Right lobe of liver (tissue), 6 donors: Measurements from ENCODE around the gene ZNF430. TPM values are rescaled to one million over a fixed set of nuclear protein-coding genes. Genes with fewer than 3 reads are reported as not detected.
A peak's percentile ranks its signal among the peaks of the same experiment; 100 is the strongest.

Experiments
- ATAC-seq, 4 donors: fragments of 200-7000 bp; cut with Tn5 transposase; one replicate each; pipeline ENCODE4 v1.9.1; 2020; ENCODE audit warnings: mild to moderate bottlenecking in 4 of 4, moderate library complexity in 4 of 4
- DNase-seq, 3 donors: peaks; one replicate each; pipeline ENCODE4 v3.0.0-alpha.2; 2020
- H3K27ac ChIP-seq, 3 donors: fragments of 200-600 bp; one replicate each; pipeline ENCODE4 v1.8.0; 2022
- H3K27me3 ChIP-seq, 2 donors: fragments of 200-600 bp; one replicate each; pipeline ENCODE4 v1.8.0; 2022
- H3K36me3 ChIP-seq, 4 donors: fragments of 200-600 bp; sonication (generic) in 1 of 4; one replicate each; pipeline versions ENCODE4 v1.5.1 to v1.8.0; 2017 to 2022; ENCODE audit warnings: control low read depth in 1 of 4
- H3K4me1 ChIP-seq, 4 donors: fragments of 200-600 bp; sonication (generic) in 1 of 4; one replicate each; pipeline versions ENCODE4 v1.5.1 to v1.8.0; 2017 to 2022; ENCODE audit warnings: control low read depth in 1 of 4
- H3K4me3 ChIP-seq, 3 donors: fragments of 200-600 bp; one replicate each; pipeline ENCODE4 v1.8.0; 2022
- H3K9me3 ChIP-seq, 4 donors: fragments of 200-600 bp; sonication (generic) in 1 of 4; one replicate each; pipeline versions ENCODE4 v1.5.1 to v1.8.0; 2017 to 2022; ENCODE audit warnings: control low read depth in 1 of 4
- CTCF ChIP-seq, 4 donors: fragments of 200-600 bp in 3 of 4; fragments of 450-650 bp in 1 of 4; IDR thresholded peaks; one replicate each; pipeline versions ENCODE4 v1.5.1 to v1.8.0; 2016 to 2022; ENCODE audit warnings: antibody characterized with exemption in 4 of 4, mild to moderate bottlenecking in 2 of 4
- POLR2A ChIP-seq: fragments of 450-650 bp; IDR thresholded peaks from one replicate; pipeline ENCODE4 v1.6.1; 2017; ENCODE audit warnings: antibody characterized with exemption, mild to moderate bottlenecking
- WGBS: methylation state at CpG from one replicate; pipeline ENCODE4 v1.1.6; 2018; ENCODE audit warnings: low coverage, low lambda C conversion rate; ENCODE audit not compliant: insufficient coverage; ENCODE audit errors: missing lambda C conversion rate; 5-methylcytosine and 5-hydroxymethylcytosine counted together
- intact Hi-C, 2 donors: fragments of 100-400 bp; cut with DNase I; formaldehyde crosslinking; loops; one replicate each; pipeline versions ENCODE4 v1.11.2 to v1.14.1; 2022
- total RNA-seq, 6 experiments: library from RNA; depleted of rRNA in 2 of 6; stranded (reverse); fragments of >200 nt in 2 of 6; fragmentation: NEBNext Ultra II Directional in 3 of 6; extraction: Animal tissue kit (Norgen Biotek cat#: 25700) in 3 of 6; gene quantifications; one replicate each; pipeline versions ENCODE4 v1.1.0 to v1.2.4, GENCODE V29; 2016 to 2023
- donor health status: DM: no; HTN: yes; CAD: no.
- donor health status: DM: no; HTN: no; CAD: no.
- donor health status: DM: no; HTN: no; CAD: no.
- donor health status: DM: no; HTN: yes; CAD: no.
- donor health status: DM: no; HTN: yes; CAD: no.

The ZNF430 gene
- total RNA-seq, 6 experiments from 2014 or later: 0.44 to 2.2 (median 1.2) TPM

GRCh38 chr19:21052902-21053301 is 32.4 kb downstream of the ZNF430 start:
- Histone ChIP-seq H3K4me3 (no peak overlapping the region), H3K36me3 (peaks cover 0 to 12% (median 5%) of the 10 kb centered on the region in 4 donors), H3K27me3 (no peaks in the 10 kb centered on the region), H3K9me3 (peaks cover 0 to 17% (median 2%) of the 10 kb centered on the region in 4 donors), H3K27ac (no peak overlapping the region), H3K4me1 (no peaks in the 10 kb centered on the region)
- intact Hi-C loops: no loop called here
- TF ChIP-seq CTCF (IDR thresholded peaks at IDR 0.05) (no peak), POLR2A (no peak)
- no peak for DNase-seq
- WGBS: 87% methylated on average over 4 of the region's 5 CpGs
- no peak for ATAC-seq

GRCh38 chr19:21065336-21065735 is 44.9 kb downstream of the ZNF430 start:
- no peaks in the 10 kb centered on the region for H3K36me3 ChIP-seq
- no peak overlapping the region for H3K27ac ChIP-seq
- no peaks in the 10 kb centered on the region for H3K27me3 ChIP-seq
- H3K4me3 ChIP-seq: no peak overlapping the region
- no peak for DNase-seq
- intact Hi-C loops: no loop called here
- H3K4me1 ChIP-seq: no peaks in the 10 kb centered on the region
- H3K9me3 ChIP-seq: peaks cover 0 to 10% (median 2%) of the 10 kb centered on the region in 4 donors
- ATAC-seq: no peak
- TF ChIP-seq CTCF (IDR thresholded peaks at IDR 0.05): no peak
- TF ChIP-seq POLR2A: no peak

GRCh38 chr19:21082011-21082975 is 61.8 kb downstream of the ZNF430 start, which contains the start of gene ZNF714:
Gene ZNF714, plus strand, starts transcription at chr19:21082203. Its CDS starts 16,066 bp downstream, at chr19:21098269.
- H3K27ac ChIP-seq: peak within 1 kb of the TSS in 2 of 3 donors; percentile 14 to 22
- 19% methylated on average over 16 of the region's 38 CpGs for WGBS
- intact Hi-C loops: no loop called here
- TF ChIP-seq POLR2A (no peak), CTCF (IDR thresholded peaks at IDR 0.05) (no peak)
- ATAC-seq (peak; percentile 78 to 100 (median 98)), DNase-seq (peak; percentile 79 to 87 (median 81))
- H3K27me3 ChIP-seq: no peaks in the 10 kb centered on the region
- H3K4me3 ChIP-seq: peak within 1 kb of the TSS in 2 of 3 donors; percentile 42 to 53
- H3K4me1 ChIP-seq: no peaks in the 10 kb centered on the region
- no peaks in the 10 kb centered on the region for H3K36me3 ChIP-seq
- no peaks in the 10 kb centered on the region for H3K9me3 ChIP-seq

GRCh38 chr19:21084343-21084742 is 63.9 kb downstream of the ZNF430 start:
- DNase-seq (no peak), ATAC-seq (no peak)
- Histone ChIP-seq H3K4me3 (no peak overlapping the region), H3K27me3 (no peaks in the 10 kb centered on the region), H3K4me1 (no peaks in the 10 kb centered on the region), H3K9me3 (no peaks in the 10 kb centered on the region), H3K36me3 (no peaks in the 10 kb centered on the region), H3K27ac (no peak overlapping the region)
- WGBS: 83% methylated on average over 1 of the region's 1 CpG
- intact Hi-C loops: no loop called here
- no peak for TF ChIP-seq CTCF (IDR thresholded peaks at IDR 0.05)
- no peak for TF ChIP-seq POLR2A
